ENCODE results near the gene PDE3B. TPM values are rescaled to one million over a fixed set of nuclear protein-coding genes. Genes with fewer than 3 reads are reported as not detected.
"Not testable (repeated sequence)": the region's sequence is repeated elsewhere in the genome, so short reads cannot be mapped to it uniquely, and the experiment has no call there.

Gene PDE3B
- total and polyA plus RNA-seq, 11 donors: 2.4 to 17.0 (median 10.0) TPM

DNA sequence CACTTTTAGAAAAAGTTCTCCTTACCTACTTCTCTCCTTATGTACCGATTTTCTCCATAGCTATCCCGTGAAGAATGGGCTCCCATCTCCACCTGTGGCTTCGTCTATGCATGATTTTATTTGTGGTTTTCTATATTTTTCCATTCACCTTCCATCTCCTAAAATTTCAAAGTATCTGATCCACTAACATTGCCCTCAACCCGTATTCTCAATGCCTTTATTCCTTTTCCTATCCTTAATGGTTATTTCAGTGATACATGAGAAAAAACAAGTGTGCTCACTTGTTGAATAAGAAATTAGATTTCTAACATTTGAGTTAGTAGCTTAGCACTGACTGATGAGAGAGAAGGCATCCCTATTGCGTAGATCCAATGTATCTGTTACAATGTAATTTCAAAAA is 231.6 kb downstream of the PDE3B start:
- ATAC-seq (no peak), DNase-seq (no peak)
- Histone ChIP-seq H3K27ac (no peak overlapping the region), H3K4me3 (no peak overlapping the region), H3K4me1 (no peaks in the 10 kb centered on the region), H3K27me3 (no peaks in the 10 kb centered on the region), H3K9me3 (no peaks in the 10 kb centered on the region), H3K36me3 (peaks cover 0 to 56% (median 38%) of the 10 kb centered on the region in 9 donors)
- intact Hi-C loops (cut with DNase I): no loop called here
- no peak for TF ChIP-seq POLR2A (IDR thresholded peaks at IDR 0.05)
- 98 to 99% (median 98%) methylated on average over 5 of the region's 5 CpGs for WGBS, 4 donors

DNA sequence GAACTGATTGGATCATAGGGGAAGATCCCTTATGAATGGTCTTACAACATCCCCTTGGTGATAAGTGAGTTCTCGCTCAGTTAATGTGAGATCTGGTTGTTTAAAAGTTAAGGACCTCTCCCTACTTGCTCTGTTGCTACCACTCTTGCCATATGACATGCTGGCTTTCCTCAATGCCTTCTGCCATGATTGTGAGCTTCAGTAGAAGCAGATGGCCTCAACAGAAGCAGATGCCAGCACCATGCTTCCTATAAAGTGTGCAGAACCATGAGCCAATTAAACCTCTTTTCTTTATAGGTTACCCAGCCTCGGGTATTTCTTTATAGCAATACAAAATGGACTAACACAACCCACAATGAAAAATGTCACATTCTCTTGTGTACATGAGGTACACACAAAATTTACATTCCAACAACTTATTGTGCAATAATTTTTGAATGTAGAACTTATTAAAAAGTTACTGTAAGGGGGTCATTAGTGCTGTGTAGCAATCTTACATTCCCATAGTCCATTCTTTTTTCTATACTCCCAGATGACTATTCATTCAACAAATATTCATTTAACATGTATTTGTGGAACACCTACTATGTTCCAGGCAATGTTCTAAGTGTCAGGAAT is 238.1 kb downstream of the PDE3B start:
- H3K27me3 ChIP-seq: no peaks in the 10 kb centered on the region
- peaks cover 0 to 3% (median 0%) of the 10 kb centered on the region in 12 donors for H3K4me1 ChIP-seq
- WGBS, 4 donors: 94 to 100% (median 97%) methylated on average over 2 of the region's 2 CpGs
- peaks cover 0 to 46% (median 30%) of the 10 kb centered on the region in 9 donors for H3K36me3 ChIP-seq
- no peak for TF ChIP-seq POLR2A (IDR thresholded peaks at IDR 0.05)
- TF ChIP-seq, protein P1, sequence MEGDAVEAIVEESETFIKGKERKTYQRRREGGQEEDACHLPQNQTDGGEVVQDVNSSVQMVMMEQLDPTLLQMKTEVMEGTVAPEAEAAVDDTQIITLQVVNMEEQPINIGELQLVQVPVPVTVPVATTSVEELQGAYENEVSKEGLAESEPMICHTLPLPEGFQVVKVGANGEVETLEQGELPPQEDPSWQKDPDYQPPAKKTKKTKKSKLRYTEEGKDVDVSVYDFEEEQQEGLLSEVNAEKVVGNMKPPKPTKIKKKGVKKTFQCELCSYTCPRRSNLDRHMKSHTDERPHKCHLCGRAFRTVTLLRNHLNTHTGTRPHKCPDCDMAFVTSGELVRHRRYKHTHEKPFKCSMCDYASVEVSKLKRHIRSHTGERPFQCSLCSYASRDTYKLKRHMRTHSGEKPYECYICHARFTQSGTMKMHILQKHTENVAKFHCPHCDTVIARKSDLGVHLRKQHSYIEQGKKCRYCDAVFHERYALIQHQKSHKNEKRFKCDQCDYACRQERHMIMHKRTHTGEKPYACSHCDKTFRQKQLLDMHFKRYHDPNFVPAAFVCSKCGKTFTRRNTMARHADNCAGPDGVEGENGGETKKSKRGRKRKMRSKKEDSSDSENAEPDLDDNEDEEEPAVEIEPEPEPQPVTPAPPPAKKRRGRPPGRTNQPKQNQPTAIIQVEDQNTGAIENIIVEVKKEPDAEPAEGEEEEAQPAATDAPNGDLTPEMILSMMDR (IDR thresholded peaks at IDR 0.05): no peak
- H3K27ac ChIP-seq: no peak overlapping the region
- H3K9me3 ChIP-seq: no peaks in the 10 kb centered on the region
- ATAC-seq: no peak
- intact Hi-C loops (cut with DNase I): no loop called here
- no peak overlapping the region for H3K4me3 ChIP-seq
- DNase-seq: no peak

DNA sequence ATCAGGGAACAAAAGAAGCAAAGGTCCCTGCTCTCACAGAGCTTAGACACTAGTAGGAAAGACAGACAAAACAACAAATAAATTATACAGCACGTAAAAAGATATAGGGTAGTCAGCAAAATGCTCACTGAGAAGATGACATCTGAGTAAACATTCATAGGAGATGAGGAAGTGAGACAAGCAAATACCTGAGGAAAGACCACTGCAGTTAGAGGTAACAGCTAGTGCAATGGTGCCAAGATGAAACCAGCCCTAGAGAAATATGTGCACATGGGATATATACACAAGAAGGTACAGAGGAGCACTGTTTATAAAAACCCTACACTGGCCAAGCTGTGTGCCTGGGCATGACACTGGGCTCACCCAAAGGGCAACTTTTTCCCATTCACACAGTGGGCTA is 238.6 kb downstream of the PDE3B start:
- no peak for ATAC-seq
- WGBS, 4 donors: 92 to 98% (median 95%) methylated on average over 1 of the region's 1 CpG

DNA sequence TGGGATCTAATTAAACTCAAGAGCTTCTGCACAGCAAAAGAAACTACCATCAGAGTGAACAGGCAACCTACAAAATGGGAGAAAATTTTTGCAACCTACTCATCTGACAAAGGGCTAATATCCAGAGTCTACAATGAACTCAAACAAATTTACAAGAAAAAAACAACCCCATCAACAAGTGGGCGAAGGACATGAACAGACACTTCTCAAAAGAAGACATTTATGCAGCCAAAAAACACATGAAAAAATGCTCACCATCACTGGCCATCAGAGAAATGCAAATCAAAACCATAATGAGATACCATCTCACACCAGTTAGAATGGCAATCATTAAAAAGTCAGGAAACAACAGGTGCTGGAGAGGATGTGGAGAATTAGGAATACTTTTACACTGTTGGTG is 240.1 kb downstream of the PDE3B start:
- ATAC-seq; H3K27ac ChIP-seq; intact Hi-C loops (cut with DNase I); H3K4me3 ChIP-seq; H3K4me1 ChIP-seq; DNase-seq; H3K27me3 ChIP-seq; H3K9me3 ChIP-seq: not testable (repeated sequence)
- peaks cover 0 to 26% (median 11%) of the 10 kb centered on the region in 9 donors for H3K36me3 ChIP-seq
- WGBS, 4 donors: 93 to 100% (median 100%) methylated on average over 1 of the region's 1 CpG; no CpG with 5 or more reads in 1 of the 4 donors

More for the DNA sequence above, 238.6 kb downstream of the PDE3B start:
- no peak for TF ChIP-seq POLR2A (IDR thresholded peaks at IDR 0.05)
- TF ChIP-seq, protein P1 (IDR thresholded peaks at IDR 0.05): no peak
- Histone ChIP-seq H3K27me3 (no peaks in the 10 kb centered on the region), H3K4me3 (no peak overlapping the region), H3K36me3 (peaks cover 0 to 41% (median 25%) of the 10 kb centered on the region in 9 donors), H3K9me3 (no peaks in the 10 kb centered on the region), H3K4me1 (peaks cover 0 to 3% (median 0%) of the 10 kb centered on the region in 12 donors), H3K27ac (no peak overlapping the region)
- DNase-seq: no peak
- intact Hi-C loops (cut with DNase I): no loop called here

DNA sequence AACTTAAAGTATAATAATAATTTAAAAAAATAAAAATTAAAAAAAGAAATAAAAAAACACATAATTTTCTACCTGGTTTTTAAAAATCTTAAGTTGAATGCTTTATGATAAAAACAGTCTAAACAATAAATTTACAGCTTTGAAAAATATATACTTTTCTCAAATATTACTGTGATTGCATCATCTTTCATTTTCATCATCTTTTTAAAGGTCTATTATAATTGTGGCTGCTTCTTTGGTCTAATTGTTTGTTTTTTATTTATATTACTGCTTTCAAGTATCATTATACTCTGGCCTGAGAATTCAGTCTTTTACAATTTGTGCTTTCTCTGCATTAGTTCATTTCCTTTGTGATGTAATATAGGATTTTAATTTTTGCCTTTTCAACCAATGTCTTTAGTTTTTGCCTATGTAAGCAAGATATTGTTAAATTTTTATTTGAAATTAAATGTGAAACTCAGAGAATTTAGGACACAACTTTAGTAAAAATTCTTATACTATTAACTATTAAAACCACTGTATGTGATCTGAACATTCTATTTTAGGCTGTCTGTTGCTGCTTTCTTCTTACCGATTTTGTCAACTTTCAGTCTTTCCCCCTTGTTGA is 241.2 kb downstream of the PDE3B start:
- DNase-seq (no peak), ATAC-seq (no peak)
- Histone ChIP-seq H3K36me3 (peaks cover 0 to 15% (median 3%) of the 10 kb centered on the region in 9 donors), H3K9me3 (no peaks in the 10 kb centered on the region), H3K4me3 (no peak overlapping the region), H3K27ac (no peak overlapping the region), H3K27me3 (no peaks in the 10 kb centered on the region), H3K4me1 (peaks cover 0 to 12% (median 0%) of the 10 kb centered on the region in 12 donors)
- 88 to 97% (median 93%) methylated on average over 1 of the region's 1 CpG for WGBS, 4 donors
- intact Hi-C loops (cut with DNase I): no loop called here
- TF ChIP-seq, protein P1 (IDR thresholded peaks at IDR 0.05): no peak
- TF ChIP-seq POLR2A (IDR thresholded peaks at IDR 0.05): no peak

All from heart left ventricle (tissue), 16 donors.